Measurements from ENCODE around the gene GIMAP1. TPM values are rescaled to one million over a fixed set of nuclear protein-coding genes. Genes with fewer than 3 reads are reported as not detected.

Gene GIMAP1
- total RNA-seq, 4 donors from 2014 or later = 5.9 to 21.9 (median 12.0) TPM

GRCh38 chr7:150719960-150720891 lies 3.8 kb downstream of the GIMAP1 start:
- TF ChIP-seq, protein P1, sequence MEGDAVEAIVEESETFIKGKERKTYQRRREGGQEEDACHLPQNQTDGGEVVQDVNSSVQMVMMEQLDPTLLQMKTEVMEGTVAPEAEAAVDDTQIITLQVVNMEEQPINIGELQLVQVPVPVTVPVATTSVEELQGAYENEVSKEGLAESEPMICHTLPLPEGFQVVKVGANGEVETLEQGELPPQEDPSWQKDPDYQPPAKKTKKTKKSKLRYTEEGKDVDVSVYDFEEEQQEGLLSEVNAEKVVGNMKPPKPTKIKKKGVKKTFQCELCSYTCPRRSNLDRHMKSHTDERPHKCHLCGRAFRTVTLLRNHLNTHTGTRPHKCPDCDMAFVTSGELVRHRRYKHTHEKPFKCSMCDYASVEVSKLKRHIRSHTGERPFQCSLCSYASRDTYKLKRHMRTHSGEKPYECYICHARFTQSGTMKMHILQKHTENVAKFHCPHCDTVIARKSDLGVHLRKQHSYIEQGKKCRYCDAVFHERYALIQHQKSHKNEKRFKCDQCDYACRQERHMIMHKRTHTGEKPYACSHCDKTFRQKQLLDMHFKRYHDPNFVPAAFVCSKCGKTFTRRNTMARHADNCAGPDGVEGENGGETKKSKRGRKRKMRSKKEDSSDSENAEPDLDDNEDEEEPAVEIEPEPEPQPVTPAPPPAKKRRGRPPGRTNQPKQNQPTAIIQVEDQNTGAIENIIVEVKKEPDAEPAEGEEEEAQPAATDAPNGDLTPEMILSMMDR (IDR thresholded peaks at IDR 0.05; ENCODE audit: low read depth) = no peak

- TF ChIP-seq, protein P1 (IDR thresholded peaks at IDR 0.05; ENCODE audit: low read depth) = no peak
Observed at GRCh38 chr7:150721970-150722373, 5.6 kb downstream of the GIMAP1 start.

- TF ChIP-seq, protein P1 (IDR thresholded peaks at IDR 0.05; ENCODE audit: low read depth) = no peak
Observed at GRCh38 chr7:150722431-150722931, 6.1 kb downstream of the GIMAP1 start.

- TF ChIP-seq, protein P1 (IDR thresholded peaks at IDR 0.05; ENCODE audit: low read depth) = no peak
Observed at GRCh38 chr7:150723467-150723866, 7.1 kb downstream of the GIMAP1 start.

- TF ChIP-seq, protein P1 (IDR thresholded peaks at IDR 0.05; ENCODE audit: low read depth) = no peak
Observed at GRCh38 chr7:150727381-150727780, 11.0 kb downstream of the GIMAP1 start.

DNA sequence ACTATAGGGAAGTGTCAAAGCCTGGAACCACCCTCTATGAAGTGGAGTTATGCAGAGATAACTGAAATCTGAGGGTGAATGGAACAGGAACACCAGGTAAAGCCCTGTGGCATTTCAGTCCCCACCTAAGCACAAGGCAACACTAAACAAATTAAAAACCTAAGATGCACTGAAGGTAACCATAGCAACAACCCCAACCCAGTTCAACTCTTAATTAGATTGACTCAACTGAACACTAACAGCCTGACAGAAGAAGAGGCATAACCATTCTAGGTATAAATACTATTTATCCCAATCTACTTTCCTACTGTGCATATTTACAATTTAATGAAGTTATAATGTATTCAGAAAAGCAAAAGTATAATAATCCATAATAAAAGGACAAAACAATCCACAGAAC lies 11.6 kb downstream of the GIMAP1 start:
- TF ChIP-seq, protein P1 (IDR thresholded peaks at IDR 0.05; ENCODE audit: low read depth) = no peak

DNA sequence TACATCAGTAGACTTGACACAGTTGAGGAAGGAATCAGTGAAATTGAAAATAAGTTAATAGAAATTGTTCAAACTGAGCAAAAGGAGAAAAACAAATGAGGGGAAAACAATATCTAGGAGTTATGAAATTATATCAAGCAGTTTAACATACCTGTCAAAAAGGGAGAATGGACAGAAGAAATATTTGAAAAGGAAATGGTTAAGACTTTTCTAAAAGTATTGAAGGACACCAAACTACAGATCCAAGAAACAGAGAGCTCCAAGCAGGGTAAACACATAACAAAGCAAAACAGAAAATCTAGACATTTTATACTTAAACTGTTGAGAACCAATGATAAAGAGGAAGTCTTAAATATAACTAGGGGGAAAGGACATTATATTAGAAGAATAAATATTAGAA lies 12.2 kb downstream of the GIMAP1 start:
- TF ChIP-seq, protein P1 (IDR thresholded peaks at IDR 0.05; ENCODE audit: low read depth) = no peak

Measured in subcutaneous adipose tissue (tissue), 4 donors.